ENCODE results near the gene ACRBP. TPM values are rescaled to one million over a fixed set of nuclear protein-coding genes. Genes with fewer than 3 reads are reported as not detected.

ACRBP gene
- total and polyA plus RNA-seq, 4 experiments from 2014 or later = 0.25 to 16.3 (median 13.9) TPM; not detected in 1

DNA sequence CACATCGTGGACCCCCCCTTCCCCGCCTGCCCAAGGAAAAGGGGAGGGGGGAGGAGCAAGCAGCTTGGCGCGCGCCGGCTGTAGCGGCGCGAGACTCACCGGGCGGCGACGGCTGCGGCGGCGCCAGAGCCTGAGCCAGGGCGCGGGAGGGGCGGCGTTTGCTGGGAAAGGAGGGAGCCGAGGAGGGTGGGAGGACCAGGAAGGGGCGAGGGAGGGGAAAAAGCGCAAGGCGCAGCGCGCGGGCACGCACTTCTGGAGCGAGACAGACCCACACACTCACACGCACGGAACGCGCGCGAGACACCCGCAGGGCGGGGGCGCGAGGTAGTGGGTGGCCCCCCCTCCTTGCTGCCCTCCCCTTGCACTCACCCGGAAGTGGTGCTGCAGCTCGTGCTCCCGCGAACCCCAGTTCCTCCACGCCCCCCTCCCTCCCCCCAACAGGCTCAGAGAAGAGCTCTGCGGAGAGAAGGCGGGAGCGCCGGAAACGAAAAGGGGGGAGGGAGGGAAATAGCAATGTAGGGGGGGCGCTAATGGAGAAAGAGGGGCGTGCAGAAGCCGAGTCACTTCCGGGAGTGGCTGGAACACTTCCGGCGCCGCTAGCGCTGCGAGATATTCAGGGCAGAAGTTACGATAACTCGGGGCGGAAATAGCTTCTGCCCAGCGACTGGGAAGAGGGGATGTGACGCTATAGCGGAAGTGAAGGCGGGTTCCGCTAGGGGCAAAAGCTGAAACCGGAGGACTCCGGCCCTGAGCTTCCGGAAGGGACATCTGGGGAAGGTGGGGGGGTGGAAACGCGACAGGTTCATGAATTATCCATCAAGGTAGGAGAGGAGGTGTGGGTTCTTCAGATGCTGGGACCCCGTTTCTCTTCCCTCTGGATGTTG is 42.0 kb upstream of the ACRBP start, which contains the start of gene ZNF384:
TSS of gene ZNF384 (minus strand) at position 377 of the 884 bp plus-strand sequence. CDS start 9,855 bp downstream, outside the sequence.
- ChIA-PET POLR2A (ENCODE audit: partially characterized antibody) (interaction anchor here (0.6 to 2.7 kb wide), 65 partner anchors 10 to 500 kb away, joined by 3 to 158 read pairs (median 6); partner anchors contain the start of genes C12orf57, CD4, CDCA3 and COPS7A), CTCF (ENCODE audit: partially characterized antibody) (interaction anchor here (0.8 to 2.0 kb wide), 15 partner anchors 15 to 202 kb away, joined by 3 to 24 read pairs (median 4); partner anchors contain the start of genes COPS7A, MLF2 and SPSB2)
- Histone ChIP-seq H3K9me3 (ENCODE audit: control insufficient read depth in 1 of 2, low read length in 2 of 2) (no peaks in the 10 kb centered on the region), H3K27me3 (ENCODE audit: insufficient read depth, low read length) (no peaks in the 10 kb centered on the region), H3K36me3 (ENCODE audit: insufficient read depth, low read length) (no peaks in the 10 kb centered on the region), H3K4me1 (ENCODE audit: insufficient read depth, low read length) (peaks cover 58% of the 10 kb centered on the region), H3K27ac (ENCODE audit: low read depth, low read length) (peak within 1 kb of the TSS; percentile 93), H3K4me3 (ENCODE audit: low read length in 2 of 2) (peak within 1 kb of the TSS; percentile 59 to 83)
- Mint-ChIP-seq H3K4me1 (peaks cover 40 to 59% (median 46%) of the 10 kb centered on the region in 4 donors), H3K4me3 (peak within 1 kb of the TSS; percentile 92 to 98 (median 96)), H3K27ac (peak within 1 kb of the TSS; percentile 92 to 100 (median 99)), H3K36me3 (peaks cover 3 to 37% of the 10 kb centered on the region in 2 donors), H3K9me3 (no peaks in the 10 kb centered on the region), H3K27me3 (no peaks in the 10 kb centered on the region)
- intact Hi-C loops (cut with micrococcal nuclease) = loop anchor here (1.0 to 10.0 kb wide), 11 partner anchors 26 to 281 kb away; partner anchors contain the start of genes CHD4, COPS7A, EMG1 and ING4
- DNase-seq = peak; percentile 93 to 98 (median 97)

- Histone ChIP-seq H3K36me3 (ENCODE audit: insufficient read depth, low read length) (no peaks in the 10 kb centered on the region), H3K9me3 (ENCODE audit: control insufficient read depth in 1 of 2, low read length in 2 of 2) (no peaks in the 10 kb centered on the region), H3K27ac (ENCODE audit: low read depth, low read length) (peak overlapping the region; percentile 93), H3K4me1 (ENCODE audit: insufficient read depth, low read length) (peaks cover 61% of the 10 kb centered on the region), H3K4me3 (ENCODE audit: low read length in 2 of 2) (peak overlapping the region; percentile 50 to 83), H3K27me3 (ENCODE audit: insufficient read depth, low read length) (no peaks in the 10 kb centered on the region)
- no peaks in the 10 kb centered on the region for H3K27me3 Mint-ChIP-seq
- H3K27ac Mint-ChIP-seq = peak overlapping the region; percentile 92 to 100 (median 99)
- ChIA-PET CTCF (ENCODE audit: partially characterized antibody) (interaction anchor here (0.8 to 2.0 kb wide), 12 partner anchors 15 to 203 kb away, joined by 3 to 24 read pairs (median 4); partner anchors contain the start of genes COPS7A, MLF2 and SPSB2), POLR2A (ENCODE audit: partially characterized antibody) (interaction anchor here (0.6 to 2.7 kb wide), 50 partner anchors 10 to 420 kb away, joined by 3 to 158 read pairs (median 8); partner anchors contain the start of genes C12orf57, CD4, CDCA3 and COPS7A)
- no peaks in the 10 kb centered on the region for H3K9me3 Mint-ChIP-seq
- DNase-seq = peak in 3 of 5 donors; percentile 40 to 72 (median 50)
- peak overlapping the region; percentile 92 to 98 (median 96) for H3K4me3 Mint-ChIP-seq
- H3K36me3 Mint-ChIP-seq = peaks cover 3 to 39% of the 10 kb centered on the region in 2 donors
- intact Hi-C loops (cut with micrococcal nuclease) = loop anchor here (2.0 to 10.0 kb wide), 4 partner anchors 72 to 264 kb away; partner anchors contain the start of genes NOP2 and P3H3
- peaks cover 41 to 64% (median 49%) of the 10 kb centered on the region in 4 donors for H3K4me1 Mint-ChIP-seq
These were observed 41.3 kb upstream of the ACRBP start for GRCh38 chr12:6688543-6688998.

GRCh38 chr12:6685814-6686213 is 38.6 kb upstream of the ACRBP start:
- H3K9me3 ChIP-seq (ENCODE audit: control insufficient read depth in 1 of 2, low read length in 2 of 2) = no peaks in the 10 kb centered on the region
- peak overlapping the region in 6 of 7 donors; percentile 18 to 99 (median 91) for H3K27ac Mint-ChIP-seq
- H3K4me3 ChIP-seq (ENCODE audit: low read length in 2 of 2) = no peak overlapping the region
- no peaks in the 10 kb centered on the region for H3K9me3 Mint-ChIP-seq
- peak overlapping the region in 2 of 8 donors; percentile 2 to 92 for H3K4me3 Mint-ChIP-seq
- H3K4me1 ChIP-seq (ENCODE audit: insufficient read depth, low read length) = peaks cover 53% of the 10 kb centered on the region
- no peaks in the 10 kb centered on the region for H3K27me3 Mint-ChIP-seq
- no peak for DNase-seq
- H3K4me1 Mint-ChIP-seq = peaks cover 50 to 72% (median 61%) of the 10 kb centered on the region in 4 donors
- intact Hi-C loops (cut with micrococcal nuclease) = loop anchor here (5.0 to 10.0 kb wide), 2 partner anchors 141 to 261 kb away; partner anchors contain the start of gene P3H3
- CTCF ChIA-PET (ENCODE audit: partially characterized antibody) = interaction anchor here (0.7 to 1.9 kb wide), 4 partner anchors 10 to 282 kb away, joined by 3 to 5 read pairs (median 4); partner anchors contain the start of gene COPS7A
- POLR2A ChIA-PET (ENCODE audit: partially characterized antibody) = interaction anchor here (1.0 to 1.1 kb wide), 2 partner anchors 38 to 77 kb away, joined by 3 to 4 read pairs; partner anchors contain the start of gene COPS7A
- no peak overlapping the region for H3K27ac ChIP-seq (ENCODE audit: low read depth, low read length)
- H3K36me3 Mint-ChIP-seq = peaks cover 9 to 50% of the 10 kb centered on the region in 2 donors
- H3K36me3 ChIP-seq (ENCODE audit: insufficient read depth, low read length) = no peaks in the 10 kb centered on the region
- H3K27me3 ChIP-seq (ENCODE audit: insufficient read depth, low read length) = no peaks in the 10 kb centered on the region

DNA sequence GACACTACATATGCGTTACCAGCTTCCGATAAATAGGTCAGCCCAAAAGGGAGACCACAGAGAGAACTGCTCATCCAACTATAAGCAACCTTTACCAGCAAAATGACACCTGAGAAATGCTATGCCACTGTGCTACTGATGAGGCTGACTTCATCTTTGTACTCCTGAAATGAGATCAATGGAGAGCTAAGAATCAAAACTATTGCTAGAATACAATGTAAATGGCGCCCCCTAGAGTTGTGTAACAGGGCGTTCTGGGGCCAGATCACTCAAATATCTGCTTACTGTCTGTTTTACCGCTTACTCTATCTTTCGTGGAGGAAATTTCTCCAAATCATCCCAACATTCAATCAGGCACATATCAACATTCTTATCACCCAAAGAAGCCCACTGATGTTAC is 37.4 kb upstream of the ACRBP start:
- no peak overlapping the region for H3K4me3 ChIP-seq (ENCODE audit: low read length in 2 of 2)
- no peaks in the 10 kb centered on the region for H3K9me3 ChIP-seq (ENCODE audit: control insufficient read depth in 1 of 2, low read length in 2 of 2)
- no peaks in the 10 kb centered on the region for H3K27me3 ChIP-seq (ENCODE audit: insufficient read depth, low read length)
- Mint-ChIP-seq H3K9me3 (no peaks in the 10 kb centered on the region), H3K27ac (peak overlapping the region in 6 of 7 donors; percentile 25 to 94 (median 76)), H3K4me3 (peak overlapping the region in 2 of 8 donors; percentile 33 to 53), H3K27me3 (no peaks in the 10 kb centered on the region), H3K36me3 (peaks cover 11 to 54% of the 10 kb centered on the region in 2 donors), H3K4me1 (peaks cover 43 to 64% (median 54%) of the 10 kb centered on the region in 4 donors)
- H3K4me1 ChIP-seq (ENCODE audit: insufficient read depth, low read length) = peaks cover 44% of the 10 kb centered on the region
- no peak overlapping the region for H3K27ac ChIP-seq (ENCODE audit: low read depth, low read length)
- ChIA-PET CTCF (ENCODE audit: partially characterized antibody) (interaction anchor here (0.7 to 2.1 kb wide), 16 partner anchors 8 to 127 kb away, joined by 3 to 7 read pairs (median 4); partner anchors contain the start of gene CD4), POLR2A (ENCODE audit: partially characterized antibody) (interaction anchor here (0.9 kb wide), 1 partner anchor 81 kb away, joined by 3 read pairs; no protein-coding TSS in a partner anchor)
- intact Hi-C loops (cut with micrococcal nuclease) = loop anchor here (5.0 to 10.0 kb wide), 2 partner anchors 143 to 260 kb away; partner anchors contain the start of gene P3H3
- peaks cover 5% of the 10 kb centered on the region for H3K36me3 ChIP-seq (ENCODE audit: insufficient read depth, low read length)
- DNase-seq = peak in 4 of 5 donors; percentile 43 to 56 (median 53)

GRCh38 chr12:6676962-6677361 is 29.7 kb upstream of the ACRBP start:
- no peak overlapping the region for H3K27ac Mint-ChIP-seq
- peaks cover 61 to 86% of the 10 kb centered on the region in 2 donors for H3K36me3 Mint-ChIP-seq
- CTCF ChIA-PET (ENCODE audit: partially characterized antibody) = no interaction called here

GRCh38 chr12:6672143-6672542 is 24.9 kb upstream of the ACRBP start:
- no peaks in the 10 kb centered on the region for H3K9me3 ChIP-seq (ENCODE audit: control insufficient read depth in 1 of 2, low read length in 2 of 2)
- no peaks in the 10 kb centered on the region for H3K9me3 Mint-ChIP-seq
- no peak overlapping the region for H3K4me3 ChIP-seq (ENCODE audit: low read length in 2 of 2)
- H3K27ac Mint-ChIP-seq = no peak overlapping the region
- H3K27ac ChIP-seq (ENCODE audit: low read depth, low read length) = no peak overlapping the region
- peaks cover 0 to 4% (median 0%) of the 10 kb centered on the region in 4 donors for H3K4me1 Mint-ChIP-seq
- DNase-seq = no peak
- H3K4me1 ChIP-seq (ENCODE audit: insufficient read depth, low read length) = no peaks in the 10 kb centered on the region
- no peaks in the 10 kb centered on the region for H3K27me3 Mint-ChIP-seq
- ChIA-PET CTCF (ENCODE audit: partially characterized antibody) (interaction anchor here (1.5 kb wide), 1 partner anchor 12 kb away, joined by 5 read pairs; no protein-coding TSS in a partner anchor), POLR2A (ENCODE audit: partially characterized antibody) (interaction anchor here (1.2 kb wide), 1 partner anchor 17 kb away, joined by 4 read pairs; the partner anchor contains the start of gene ZNF384)
- peaks cover 84% of the 10 kb centered on the region for H3K36me3 ChIP-seq (ENCODE audit: insufficient read depth, low read length)
- no peaks in the 10 kb centered on the region for H3K27me3 ChIP-seq (ENCODE audit: insufficient read depth, low read length)
- H3K36me3 Mint-ChIP-seq = peaks cover 71 to 93% of the 10 kb centered on the region in 2 donors
- intact Hi-C loops (cut with micrococcal nuclease) = no loop called here
- no peak overlapping the region for H3K4me3 Mint-ChIP-seq

More at GRCh38 chr12:6676962-6677361, 29.7 kb upstream of the ACRBP start:
- POLR2A ChIA-PET (ENCODE audit: partially characterized antibody) = interaction anchor here (0.6 to 1.0 kb wide), 2 partner anchors 13 to 104 kb away, joined by 3 to 4 read pairs; no protein-coding TSS in a partner anchor
- intact Hi-C loops (cut with micrococcal nuclease) = no loop called here
- H3K27me3 ChIP-seq (ENCODE audit: insufficient read depth, low read length) = no peaks in the 10 kb centered on the region
- Mint-ChIP-seq H3K9me3 (no peaks in the 10 kb centered on the region), H3K4me1 (peaks cover 0 to 6% (median 4%) of the 10 kb centered on the region in 4 donors), H3K27me3 (no peaks in the 10 kb centered on the region), H3K4me3 (no peak overlapping the region)
- no peak overlapping the region for H3K4me3 ChIP-seq (ENCODE audit: low read length in 2 of 2)
- no peaks in the 10 kb centered on the region for H3K9me3 ChIP-seq (ENCODE audit: control insufficient read depth in 1 of 2, low read length in 2 of 2)
- no peak overlapping the region for H3K27ac ChIP-seq (ENCODE audit: low read depth, low read length)
- DNase-seq = no peak
- H3K4me1 ChIP-seq (ENCODE audit: insufficient read depth, low read length) = no peaks in the 10 kb centered on the region
- H3K36me3 ChIP-seq (ENCODE audit: insufficient read depth, low read length) = peaks cover 75% of the 10 kb centered on the region

All from CD4-positive, alpha-beta memory T cell (primary cell).